ENCODE measurements around the gene UHRF1.

Gene UHRF1

DNA sequence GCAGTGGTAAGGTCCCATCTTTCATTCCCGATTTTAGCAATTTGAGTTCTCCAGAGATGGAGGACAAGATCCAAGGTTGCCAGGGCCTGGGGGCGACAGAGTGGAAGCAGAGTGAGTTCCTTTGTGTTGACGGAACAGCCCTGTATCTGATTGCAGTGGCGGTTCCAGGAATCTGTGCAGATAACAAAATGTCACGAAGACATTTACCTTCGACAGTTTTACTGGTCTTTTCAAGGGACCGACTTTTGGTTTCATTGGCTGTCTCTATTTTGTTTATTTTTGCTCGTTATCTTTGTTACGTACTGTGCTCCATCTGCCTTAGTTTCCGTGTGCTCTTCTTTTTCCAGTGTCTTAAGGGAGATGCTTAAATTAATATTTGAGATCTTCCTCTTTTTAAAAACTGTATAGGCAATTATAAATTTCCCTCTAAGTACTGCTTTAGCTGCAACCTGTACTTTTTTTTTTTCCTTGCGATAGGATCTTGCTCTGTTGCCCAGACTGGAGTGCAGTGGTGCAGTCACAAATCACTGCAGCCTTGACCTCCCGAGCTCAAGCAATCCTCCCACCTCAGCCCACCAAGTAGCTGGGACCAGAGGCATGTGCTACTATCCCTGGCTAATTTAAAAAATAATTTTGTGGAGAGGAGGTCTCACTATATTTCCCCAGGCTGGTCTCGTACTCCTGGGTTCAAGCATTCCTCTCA, 82.8 kb downstream of the UHRF1 start:
- no peak for DNase-seq

GRCh38 chr19:4993683-4994082, 84.4 kb downstream of the UHRF1 start:
- DNase-seq = no peak

DNA sequence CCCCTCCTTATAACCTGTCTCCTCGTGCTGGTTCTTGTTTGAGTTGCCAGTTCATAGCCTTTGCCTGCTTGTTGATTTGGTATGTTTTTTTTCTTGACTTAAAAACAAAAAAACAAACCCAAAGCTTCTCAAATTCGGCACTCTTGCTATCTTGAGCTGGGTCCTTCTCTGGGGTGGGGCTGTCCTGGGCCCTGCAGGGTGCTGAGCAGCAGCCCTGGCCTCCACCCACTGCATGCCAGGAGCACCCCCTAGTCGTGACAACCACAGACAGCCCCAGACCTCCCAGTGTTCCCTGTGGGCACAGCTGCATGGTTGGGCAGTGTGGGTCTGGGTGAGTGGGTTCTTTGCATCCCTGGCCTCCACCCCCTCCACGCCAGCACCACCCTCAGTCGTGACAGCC, 87.4 kb downstream of the UHRF1 start:
- no peak for DNase-seq

- DNase-seq = no peak
Observed at GRCh38 chr19:4997297-4997696, 88.0 kb downstream of the UHRF1 start.

DNA sequence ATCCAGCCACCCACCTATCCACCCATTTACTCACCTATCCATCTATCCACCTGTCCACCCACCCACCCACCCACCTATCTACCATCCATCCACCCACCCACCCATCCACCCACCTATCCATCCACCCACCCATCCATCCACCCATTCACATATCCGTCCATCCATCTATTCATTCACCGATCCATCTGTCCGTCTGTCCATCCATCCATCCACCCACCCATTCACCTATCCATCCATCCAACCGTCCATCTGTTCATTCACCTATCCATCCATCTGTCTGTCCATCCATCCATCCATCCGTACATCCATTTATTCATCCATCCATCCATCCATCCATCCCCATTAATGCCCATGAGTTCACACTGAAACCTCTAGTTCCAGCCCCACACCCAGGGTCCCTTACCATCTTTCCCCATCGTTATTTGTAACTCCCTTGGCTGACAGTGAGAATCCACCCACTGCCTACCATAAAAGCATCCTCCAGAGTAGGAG, 90.9 kb downstream of the UHRF1 start:
- no peak for DNase-seq

DNA sequence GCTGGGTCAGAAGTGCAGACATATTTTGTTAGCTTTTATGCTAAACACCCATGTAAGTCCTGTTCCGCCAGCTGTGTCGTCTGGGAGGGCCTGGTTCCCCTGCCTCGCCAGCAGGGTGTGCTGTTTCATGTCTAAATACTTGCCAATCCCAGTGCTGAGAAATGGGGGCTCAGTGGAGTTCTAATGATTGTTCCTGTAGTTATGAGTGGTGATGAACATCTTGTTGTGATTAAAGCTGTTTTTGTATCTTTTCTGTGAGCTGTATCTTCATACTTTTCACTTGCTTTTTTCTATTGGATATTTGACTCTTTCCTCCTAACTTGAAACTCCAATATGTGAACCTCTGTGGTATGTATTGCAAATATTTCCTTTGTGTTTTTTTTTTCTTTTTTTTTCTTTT, 92.3 kb downstream of the UHRF1 start:
- no peak for DNase-seq

GRCh38 chr19:5002143-5002542, 92.8 kb downstream of the UHRF1 start:
- DNase-seq = no peak

DNA sequence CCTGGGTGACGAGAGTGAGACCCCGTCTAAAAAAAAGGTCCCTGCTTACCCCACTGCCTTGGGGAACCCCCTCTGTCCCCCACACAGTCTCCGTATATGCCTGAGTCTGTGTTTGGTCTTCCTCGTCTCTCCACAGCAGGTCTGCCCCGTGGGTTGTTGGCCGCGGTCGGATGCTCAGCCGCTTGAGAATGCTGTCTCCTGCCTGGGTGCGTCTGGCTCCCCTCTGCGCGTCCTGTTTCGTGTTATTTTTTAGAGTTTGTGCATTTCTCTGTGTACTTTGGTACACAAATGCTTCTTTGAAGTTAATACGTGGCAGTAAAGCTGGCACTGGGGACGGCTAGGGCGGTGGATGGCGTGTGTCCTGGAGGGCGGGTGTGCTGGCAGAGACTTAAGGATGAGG, 94.5 kb downstream of the UHRF1 start:
- DNase-seq = no peak

DNA sequence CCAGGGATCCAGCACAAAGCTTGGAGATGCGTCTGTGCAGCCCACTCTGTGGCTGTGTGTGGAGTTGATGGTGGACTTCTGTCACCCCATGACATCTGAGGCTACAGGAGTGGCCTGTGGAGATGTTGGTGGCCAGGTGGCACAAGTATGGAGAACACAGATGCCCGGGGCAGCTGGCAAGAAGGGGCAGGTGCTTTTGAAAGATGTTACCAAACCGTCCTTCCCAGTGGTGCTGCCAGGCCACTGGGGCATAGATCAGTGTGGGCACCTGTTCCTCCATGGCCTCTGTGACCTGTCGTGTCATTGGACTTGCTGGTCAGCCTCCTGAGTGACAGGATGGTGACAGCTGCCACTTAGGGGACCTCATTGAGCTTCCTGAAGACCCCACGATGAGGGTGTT, 95.8 kb downstream of the UHRF1 start:
- no peak for DNase-seq

DNA sequence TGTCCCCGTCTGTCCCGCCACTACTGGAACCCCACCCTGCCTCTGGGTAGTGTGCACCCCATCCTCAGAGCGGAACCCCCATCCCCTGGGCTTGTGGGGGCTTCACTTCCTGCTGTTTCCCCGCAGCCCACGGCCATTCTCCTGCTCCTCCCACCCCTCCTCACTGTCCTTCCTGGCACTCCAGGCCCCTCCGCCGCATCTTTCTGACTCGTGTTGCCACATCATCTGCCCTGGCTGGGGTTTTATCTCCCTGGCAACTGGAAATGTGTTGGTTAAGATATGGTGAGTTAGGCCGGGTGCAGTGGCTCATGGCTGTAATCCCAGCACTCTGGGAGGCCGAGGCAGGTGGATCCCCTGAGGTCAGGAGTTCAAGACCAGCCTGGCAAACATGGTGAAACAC, 96.9 kb downstream of the UHRF1 start:
- DNase-seq = no peak

DNA sequence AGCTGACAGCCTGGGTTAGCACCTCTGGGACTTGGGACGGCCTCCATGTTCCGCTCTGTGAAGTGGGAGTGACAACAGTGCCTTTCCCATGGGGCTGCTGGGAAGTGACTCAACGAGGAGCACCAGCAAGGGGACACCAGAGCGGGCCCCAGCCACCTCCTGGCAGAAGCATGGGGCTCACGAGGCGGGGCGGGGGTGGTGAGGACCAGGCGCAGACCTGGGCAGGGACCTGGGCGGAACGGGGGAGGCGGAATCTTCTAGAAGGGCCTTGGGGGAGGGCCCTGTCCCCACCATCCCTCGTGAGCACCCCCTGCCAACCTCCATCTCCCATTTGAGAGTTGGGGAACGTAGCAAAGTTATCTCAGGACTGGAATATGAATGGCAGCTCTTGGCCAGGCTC, 97.5 kb downstream of the UHRF1 start:
- DNase-seq = no peak

Data from cerebellar nuclear complex (tissue), 1 donor.